Fibroblast of pulmonary artery (primary cell): Measurements from ENCODE around the gene STK10.

ENCODE experiments used
- DNase-seq: peaks from one replicate; pipeline ENCODE4 v3.0.0-alpha.2; 2010; ENCODE audit warnings: low read depth
- H3K4me3 ChIP-seq: replicated peaks from 2 replicates; pipeline ENCODE4 v1.5.1; 2011; ENCODE audit warnings: low read depth, mild to moderate bottlenecking, control low read depth, low read length, moderate library complexity
- TF ChIP-seq, protein P1 (sequence below): IDR thresholded peaks from 2 replicates; pipeline ENCODE4 v1.5.1; 2011; ENCODE audit warnings: mild to moderate bottlenecking, control low read depth, low read length, inconsistent platforms; ENCODE audit errors: missing control alignments

The STK10 gene

DNA sequence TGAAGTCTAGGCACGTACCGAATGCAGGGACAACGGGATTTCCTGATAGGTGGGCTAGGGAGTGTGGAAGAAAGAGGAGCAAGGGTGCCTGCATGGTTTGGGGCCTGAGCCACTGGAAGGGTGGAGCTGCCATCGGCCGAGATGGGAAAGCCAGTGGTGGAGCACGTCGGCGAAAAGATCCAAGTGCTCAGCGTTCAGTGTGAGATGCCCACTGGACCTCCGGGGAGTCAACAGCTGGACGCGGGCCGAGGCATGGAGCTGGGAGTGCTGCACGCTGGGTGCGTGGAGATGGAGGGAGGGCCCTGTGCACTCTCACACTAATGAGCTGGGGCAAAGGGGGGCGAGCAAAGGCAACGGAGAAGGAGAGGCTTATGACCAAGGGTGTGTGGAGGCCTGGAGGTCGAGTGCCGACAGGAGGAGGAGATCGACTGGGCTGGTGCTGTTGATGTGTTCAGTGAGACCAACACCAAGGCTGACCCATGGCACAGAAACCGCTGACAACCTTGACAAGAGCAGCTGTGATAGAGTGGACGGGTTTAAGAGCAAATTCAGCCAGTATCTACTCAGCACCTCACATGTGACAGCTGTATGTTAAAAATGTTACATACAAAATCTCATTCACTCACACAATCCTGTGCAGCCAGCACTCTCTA, 85.7 kb downstream of the STK10 start:
- TF ChIP-seq, protein P1, sequence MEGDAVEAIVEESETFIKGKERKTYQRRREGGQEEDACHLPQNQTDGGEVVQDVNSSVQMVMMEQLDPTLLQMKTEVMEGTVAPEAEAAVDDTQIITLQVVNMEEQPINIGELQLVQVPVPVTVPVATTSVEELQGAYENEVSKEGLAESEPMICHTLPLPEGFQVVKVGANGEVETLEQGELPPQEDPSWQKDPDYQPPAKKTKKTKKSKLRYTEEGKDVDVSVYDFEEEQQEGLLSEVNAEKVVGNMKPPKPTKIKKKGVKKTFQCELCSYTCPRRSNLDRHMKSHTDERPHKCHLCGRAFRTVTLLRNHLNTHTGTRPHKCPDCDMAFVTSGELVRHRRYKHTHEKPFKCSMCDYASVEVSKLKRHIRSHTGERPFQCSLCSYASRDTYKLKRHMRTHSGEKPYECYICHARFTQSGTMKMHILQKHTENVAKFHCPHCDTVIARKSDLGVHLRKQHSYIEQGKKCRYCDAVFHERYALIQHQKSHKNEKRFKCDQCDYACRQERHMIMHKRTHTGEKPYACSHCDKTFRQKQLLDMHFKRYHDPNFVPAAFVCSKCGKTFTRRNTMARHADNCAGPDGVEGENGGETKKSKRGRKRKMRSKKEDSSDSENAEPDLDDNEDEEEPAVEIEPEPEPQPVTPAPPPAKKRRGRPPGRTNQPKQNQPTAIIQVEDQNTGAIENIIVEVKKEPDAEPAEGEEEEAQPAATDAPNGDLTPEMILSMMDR = no peak
- H3K4me3 ChIP-seq = no peak overlapping the region
- peak; percentile 49 for DNase-seq

DNA sequence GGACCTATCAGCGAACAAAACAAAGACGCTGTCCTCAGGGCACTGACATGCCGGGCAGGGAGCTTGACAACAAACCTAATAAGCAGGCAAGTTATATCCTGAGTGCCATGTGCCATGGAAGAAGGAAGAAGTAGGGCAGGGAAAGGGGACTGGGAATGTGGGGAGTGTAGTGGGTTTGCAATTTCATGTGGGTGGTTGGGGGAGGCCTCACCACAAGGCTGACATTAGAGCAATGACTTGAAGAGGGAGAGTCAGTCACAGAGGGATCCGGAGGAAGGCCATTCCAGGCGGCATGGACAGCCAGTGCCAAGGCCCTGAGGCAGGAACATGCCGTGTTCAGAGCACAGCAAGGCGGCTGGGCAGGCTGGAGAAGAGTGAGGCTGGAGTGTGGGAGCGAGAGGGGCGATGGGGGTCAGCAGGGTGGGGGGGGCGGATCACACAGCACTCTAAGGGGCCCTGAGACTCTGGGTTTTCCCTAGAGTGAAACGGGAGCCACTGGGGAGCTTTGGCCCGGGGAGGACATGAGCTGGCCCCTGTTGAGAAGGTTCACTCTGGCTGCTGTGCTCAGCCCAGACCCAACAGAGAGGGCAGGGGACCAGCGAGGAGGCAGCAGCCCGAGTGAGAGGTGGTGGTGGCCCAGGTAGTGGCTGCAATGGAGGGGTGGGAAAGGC, 86.3 kb downstream of the STK10 start:
- no peak for DNase-seq
- TF ChIP-seq, protein P1 = no peak
- no peak overlapping the region for H3K4me3 ChIP-seq

DNA sequence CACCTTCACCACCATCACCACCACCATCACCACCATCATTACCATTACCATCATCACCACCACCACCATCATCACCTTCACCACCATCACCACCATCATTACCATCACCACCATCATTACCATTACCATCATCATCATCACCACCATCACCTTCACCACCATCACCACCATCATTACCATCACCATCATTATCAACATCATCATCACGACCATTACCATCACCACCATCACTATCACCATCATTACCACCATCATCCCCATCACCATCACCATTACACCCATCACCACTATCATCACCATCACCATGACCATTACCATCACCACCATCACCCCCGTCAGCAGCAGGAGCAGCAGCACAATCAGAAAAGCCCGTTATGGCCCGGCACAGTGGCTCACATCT, 89.1 kb downstream of the STK10 start:
- no peak overlapping the region for H3K4me3 ChIP-seq
- no peak for DNase-seq
- TF ChIP-seq, protein P1 = no peak

DNA sequence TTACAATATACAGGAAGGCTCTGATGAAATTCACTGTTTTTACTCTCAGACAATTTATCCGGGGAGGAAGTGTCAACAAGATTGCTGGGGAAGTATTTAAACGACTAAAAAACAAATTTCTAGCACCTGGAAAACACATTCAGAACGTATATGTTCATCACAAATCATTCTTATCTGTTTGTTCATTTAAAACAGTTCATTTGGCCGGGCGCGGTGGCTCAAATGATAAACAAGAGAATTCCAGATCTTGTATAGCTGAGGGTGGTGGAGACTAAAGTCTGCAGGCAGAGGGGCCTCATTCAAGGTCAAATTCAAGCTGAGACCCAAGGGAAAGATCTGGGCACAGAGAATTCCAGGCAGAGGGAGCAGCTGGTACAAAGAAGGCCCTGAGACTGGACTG, 90.0 kb downstream of the STK10 start:
- no peak overlapping the region for H3K4me3 ChIP-seq
- TF ChIP-seq, protein P1 = no peak
- no peak for DNase-seq

DNA sequence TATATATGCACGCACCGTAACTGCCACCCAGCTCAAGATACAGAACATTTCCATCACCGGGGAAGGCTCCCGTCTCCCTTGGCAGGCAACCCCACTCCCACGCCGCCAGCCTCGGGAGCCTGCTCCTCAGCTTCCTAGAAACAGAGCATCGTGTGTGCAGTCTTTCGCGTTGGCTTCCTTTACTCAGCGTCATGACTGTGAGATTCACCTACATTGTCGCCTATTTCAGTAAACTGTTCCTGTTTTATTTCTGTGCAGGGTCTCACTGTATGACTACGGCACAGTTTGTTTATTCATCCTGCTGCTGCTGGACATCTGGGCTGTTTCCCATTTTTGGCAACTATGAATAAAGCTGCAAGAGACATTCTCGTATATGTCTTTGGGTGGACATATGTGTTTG, 90.7 kb downstream of the STK10 start:
- TF ChIP-seq, protein P1 = no peak
- H3K4me3 ChIP-seq = no peak overlapping the region
- peak; percentile 38 for DNase-seq

DNA sequence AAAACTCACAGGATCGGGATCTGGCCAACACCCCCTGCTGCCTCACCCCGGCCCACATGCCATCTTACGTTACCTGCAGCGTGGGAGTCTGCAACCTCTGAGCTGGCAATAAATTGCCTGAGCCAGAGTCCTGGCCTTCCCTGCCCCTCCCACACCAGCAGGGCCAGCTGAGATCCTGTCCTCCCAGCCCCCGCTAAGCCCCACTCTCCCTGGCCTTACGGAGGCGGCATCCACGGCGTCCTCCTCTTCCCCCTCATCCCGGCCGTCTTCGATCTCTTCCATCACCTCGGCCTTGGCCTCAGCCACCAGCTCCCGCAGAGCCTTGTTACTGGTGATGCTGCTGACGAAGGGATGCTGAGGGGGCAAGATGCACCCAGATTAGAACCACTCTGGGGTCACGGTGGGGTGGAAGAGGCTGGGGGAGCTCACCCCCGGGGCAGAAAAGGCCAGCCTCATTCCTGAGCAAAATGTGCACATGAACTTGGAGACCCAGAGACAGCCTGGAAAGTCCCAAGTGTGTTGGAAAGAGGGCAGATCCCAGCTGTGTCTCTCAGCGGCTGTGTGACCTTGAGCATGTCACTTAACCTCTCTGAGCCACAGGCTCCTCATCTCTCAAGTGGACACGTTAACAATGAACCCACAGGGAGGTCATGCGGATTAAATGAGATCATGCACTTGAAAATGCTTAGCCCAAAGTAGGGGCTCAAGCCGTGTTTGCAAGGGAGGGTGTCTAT, 91.7 kb downstream of the STK10 start:
- no peak overlapping the region for H3K4me3 ChIP-seq
- no peak for DNase-seq
- TF ChIP-seq, protein P1 = no peak
